ENCODE measurements around the gene PHETA1.
A peak's percentile ranks its signal among the peaks of the same experiment; 100 is the strongest.
"Not testable (repeated sequence)": the region's sequence is repeated elsewhere in the genome, so short reads cannot be mapped to it uniquely, and the experiment has no call there.

Gene PHETA1

GRCh38 chr12:111405149-111405858 lies 36.4 kb upstream of the PHETA1 start:
- DNase-seq: peak; percentile 79 to 89

- no peak for DNase-seq
Observed at GRCh38 chr12:111404362-111405148, 35.7 kb upstream of the PHETA1 start.

- not testable (repeated sequence) for DNase-seq
Observed at GRCh38 chr12:111402490-111402824, 33.6 kb upstream of the PHETA1 start.

- no peak for DNase-seq
Observed at GRCh38 chr12:111401167-111401605, 32.3 kb upstream of the PHETA1 start.

- not testable (repeated sequence) for DNase-seq
Observed at GRCh38 chr12:111399741-111400404, 31.0 kb upstream of the PHETA1 start.

GRCh38 chr12:111398530-111398929 lies 29.6 kb upstream of the PHETA1 start:
- DNase-seq: no peak

GRCh38 chr12:111396726-111397445 lies 28.0 kb upstream of the PHETA1 start:
- peak; percentile 80 for DNase-seq

GRCh38 chr12:111396271-111396670 lies 27.4 kb upstream of the PHETA1 start:
- not testable (repeated sequence) for DNase-seq

GRCh38 chr12:111395336-111396187 lies 26.7 kb upstream of the PHETA1 start:
- no peak for DNase-seq

- DNase-seq: no peak
Observed at GRCh38 chr12:111394480-111394879, 25.6 kb upstream of the PHETA1 start.

- DNase-seq: no peak
Observed at GRCh38 chr12:111393700-111394300, 24.9 kb upstream of the PHETA1 start.

- no peak for DNase-seq
Observed at GRCh38 chr12:111390910-111391309, 22.0 kb upstream of the PHETA1 start.

- no peak for DNase-seq
Observed at GRCh38 chr12:111389635-111390034, 20.7 kb upstream of the PHETA1 start.

GRCh38 chr12:111387747-111388323 lies 18.9 kb upstream of the PHETA1 start:
- DNase-seq: no peak

GRCh38 chr12:111386885-111387284 lies 18.0 kb upstream of the PHETA1 start:
- no peak for DNase-seq

- no peak for DNase-seq
Observed at GRCh38 chr12:111384596-111384995, 15.7 kb upstream of the PHETA1 start.

GRCh38 chr12:111379942-111380554 lies 11.2 kb upstream of the PHETA1 start:
- DNase-seq: no peak

- DNase-seq: no peak
Observed at GRCh38 chr12:111377440-111377839, 8.5 kb upstream of the PHETA1 start.

- not testable (repeated sequence) for DNase-seq
Observed at GRCh38 chr12:111373231-111373630, 4.3 kb upstream of the PHETA1 start.

- DNase-seq: no peak
Observed at GRCh38 chr12:111369496-111370220, 763 bp upstream of the PHETA1 start.

All from NCI-H2081 (cell line).